RWPE1 (cell line): ENCODE data around the gene CHSY1.

Experiments
- CTCF ChIA-PET: fragments of 350-600 bp; sonication (Branson Sonifier 250); formaldehyde crosslinking; extraction: SDS; loops from one replicate; lab custom pipeline; 2021; lab: Yijun Ruan, JAX
- POLR2A ChIA-PET: fragments of 400-600 bp; formaldehyde crosslinking; extraction: SDS; loops from one replicate; lab custom pipeline; 2020; ENCODE audit warnings: antibody characterized with exemption; ENCODE audit not compliant: low non-redundant PET; lab: Yijun Ruan, JAX
- DNase-seq: peaks from one replicate; pipeline ENCODE4 v3.0.0; 2012; ENCODE audit warnings: low spot score
- H3K27ac ChIP-seq: fragments of 450-650 bp; 2 replicates; pipeline ENCODE4 v1.5.1; 2017
- TF ChIP-seq, protein P1 (sequence below): fragments of 450-650 bp; conservative IDR thresholded peaks from 2 replicates; pipeline ENCODE4 v1.5.1; 2017; ENCODE audit warnings: low read depth, mild to moderate bottlenecking

The CHSY1 gene

GRCh38 chr15:101228313-101228712 lies 23.5 kb downstream of the CHSY1 start:
- no peak overlapping the region for H3K27ac ChIP-seq
- TF ChIP-seq, protein P1, sequence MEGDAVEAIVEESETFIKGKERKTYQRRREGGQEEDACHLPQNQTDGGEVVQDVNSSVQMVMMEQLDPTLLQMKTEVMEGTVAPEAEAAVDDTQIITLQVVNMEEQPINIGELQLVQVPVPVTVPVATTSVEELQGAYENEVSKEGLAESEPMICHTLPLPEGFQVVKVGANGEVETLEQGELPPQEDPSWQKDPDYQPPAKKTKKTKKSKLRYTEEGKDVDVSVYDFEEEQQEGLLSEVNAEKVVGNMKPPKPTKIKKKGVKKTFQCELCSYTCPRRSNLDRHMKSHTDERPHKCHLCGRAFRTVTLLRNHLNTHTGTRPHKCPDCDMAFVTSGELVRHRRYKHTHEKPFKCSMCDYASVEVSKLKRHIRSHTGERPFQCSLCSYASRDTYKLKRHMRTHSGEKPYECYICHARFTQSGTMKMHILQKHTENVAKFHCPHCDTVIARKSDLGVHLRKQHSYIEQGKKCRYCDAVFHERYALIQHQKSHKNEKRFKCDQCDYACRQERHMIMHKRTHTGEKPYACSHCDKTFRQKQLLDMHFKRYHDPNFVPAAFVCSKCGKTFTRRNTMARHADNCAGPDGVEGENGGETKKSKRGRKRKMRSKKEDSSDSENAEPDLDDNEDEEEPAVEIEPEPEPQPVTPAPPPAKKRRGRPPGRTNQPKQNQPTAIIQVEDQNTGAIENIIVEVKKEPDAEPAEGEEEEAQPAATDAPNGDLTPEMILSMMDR: no peak
- DNase-seq: no peak
- ChIA-PET POLR2A (no interaction called here), CTCF (no interaction called here)

DNA sequence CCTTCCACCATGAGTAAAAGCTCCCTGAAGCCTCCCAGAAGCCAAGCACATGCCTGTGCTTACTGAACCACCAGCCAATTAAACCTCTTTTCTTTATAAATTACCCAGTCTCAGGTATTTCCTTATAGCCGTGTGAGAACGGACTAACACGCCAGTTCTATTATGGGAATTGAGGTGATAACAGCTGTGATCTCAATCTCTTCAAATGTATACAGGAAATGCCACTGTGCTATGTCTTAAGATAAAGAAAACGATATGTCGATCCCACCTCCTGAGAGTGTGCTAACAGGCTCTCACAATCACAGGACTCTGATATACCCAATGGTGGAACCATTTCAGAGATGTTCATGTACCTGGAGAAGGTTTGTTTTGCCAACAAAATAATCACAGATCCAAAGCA lies 26.2 kb downstream of the CHSY1 start:
- DNase-seq: no peak

DNA sequence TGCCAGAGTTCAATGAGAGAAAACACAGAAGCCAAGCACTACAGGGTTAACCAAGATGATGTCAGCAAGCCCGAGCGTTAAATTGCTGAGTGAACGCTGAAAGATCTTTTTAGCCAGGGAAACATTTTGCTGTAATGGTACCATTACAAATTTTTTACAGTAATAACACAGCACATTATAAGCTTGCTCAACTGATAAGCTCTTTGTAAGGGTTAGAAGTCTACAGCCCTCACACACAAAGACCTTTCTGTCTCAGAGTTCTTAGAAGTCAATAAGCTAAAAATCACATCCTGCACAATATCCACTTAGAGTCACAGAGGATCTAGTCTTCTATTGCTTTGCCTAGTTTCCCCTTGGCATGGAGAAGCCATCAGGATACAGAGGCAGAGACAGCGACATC lies 29.9 kb downstream of the CHSY1 start:
- DNase-seq: no peak
- H3K27ac ChIP-seq: no peak overlapping the region
- TF ChIP-seq, protein P1: no peak
- ChIA-PET CTCF (no interaction called here), POLR2A (no interaction called here)

More for the DNA sequence above, 26.2 kb downstream of the CHSY1 start:
- TF ChIP-seq, protein P1: no peak
- H3K27ac ChIP-seq: no peak overlapping the region
- POLR2A ChIA-PET: no interaction called here
- CTCF ChIA-PET: no interaction called here

DNA sequence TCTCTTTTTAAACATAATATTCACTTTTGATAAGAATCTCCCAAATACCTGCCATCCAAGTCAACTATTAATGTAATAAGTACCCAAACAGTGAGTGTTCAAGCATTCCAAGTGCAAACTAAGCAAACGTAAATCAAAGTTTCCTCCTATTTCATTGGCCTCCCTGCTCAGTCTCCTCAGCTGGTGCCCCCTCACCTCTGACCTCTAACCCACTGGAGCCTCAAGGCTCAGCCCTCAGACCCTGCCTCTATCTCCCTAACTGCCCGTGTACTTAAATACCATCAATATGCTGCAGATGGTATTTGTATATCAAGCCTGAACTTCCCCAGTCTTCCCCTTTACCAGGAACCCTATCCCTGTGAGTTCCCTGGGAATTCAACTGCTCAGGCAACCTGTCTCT lies 31.8 kb downstream of the CHSY1 start:
- TF ChIP-seq, protein P1: no peak
- peak overlapping the region; percentile 44 for H3K27ac ChIP-seq
- ChIA-PET POLR2A (interaction anchor here (0.5 kb wide), 1 partner anchor 32 kb away, joined by 5 read pairs; the partner anchor contains the start of gene CHSY1), CTCF (no interaction called here)
- no peak for DNase-seq

GRCh38 chr15:101219441-101219840 lies 32.4 kb downstream of the CHSY1 start:
- DNase-seq: no peak
- peak overlapping the region; percentile 44 for H3K27ac ChIP-seq
- TF ChIP-seq, protein P1: no peak
- POLR2A ChIA-PET: no interaction called here
- CTCF ChIA-PET: no interaction called here

DNA sequence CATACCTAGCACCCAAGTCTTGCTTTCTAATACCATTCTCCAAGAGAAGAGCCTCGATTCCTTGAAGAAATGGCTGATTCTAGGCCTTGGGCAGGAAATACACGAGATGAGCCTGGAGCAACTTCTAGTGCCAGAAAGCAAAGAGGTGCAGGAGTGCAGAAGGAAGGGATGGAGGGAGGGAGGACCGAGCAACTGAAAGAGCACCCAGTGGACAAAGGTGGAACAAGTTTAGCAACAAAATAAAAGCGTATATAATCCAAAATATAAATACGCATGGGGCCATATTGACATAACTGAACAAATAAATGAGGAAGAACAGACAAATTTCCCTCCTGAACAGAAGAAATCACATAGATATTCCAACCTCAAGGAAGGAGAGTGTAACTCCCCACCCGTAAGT lies 34.4 kb downstream of the CHSY1 start:
- no peak overlapping the region for H3K27ac ChIP-seq
- POLR2A ChIA-PET: no interaction called here
- TF ChIP-seq, protein P1: no peak
- no peak for DNase-seq
- CTCF ChIA-PET: interaction anchor here (0.7 kb wide), 1 partner anchor 19 kb away, joined by 3 read pairs; no protein-coding TSS in a partner anchor
